ENCODE measurements around the gene HCN4. TPM values are rescaled to one million over a fixed set of nuclear protein-coding genes. Genes with fewer than 3 reads are reported as not detected.

HCN4 gene
- total RNA-seq, 6 donors from 2014 or later: under 0.01 to 0.69 (median 0.19) TPM

GRCh38 chr15:73389971-73390544 is 21.3 kb upstream of the HCN4 start:
- Histone ChIP-seq H3K9me3 (no peaks in the 10 kb centered on the region), H3K27ac (no peak overlapping the region), H3K27me3 (no peaks in the 10 kb centered on the region), H3K4me3 (no peak overlapping the region), H3K4me1 (no peaks in the 10 kb centered on the region), H3K36me3 (no peaks in the 10 kb centered on the region)
- no peak for DNase-seq
- no peak for TF ChIP-seq POLR2A (IDR thresholded peaks at IDR 0.05)
- 71 to 75% methylated on average over 2 of the region's 2 CpGs for WGBS, 2 donors
- no peak for ATAC-seq (ENCODE audit: low FRiP score in 2 of 2)

- ATAC-seq (ENCODE audit: low FRiP score in 2 of 2): no peak
- Histone ChIP-seq H3K9me3 (no peaks in the 10 kb centered on the region), H3K27me3 (no peaks in the 10 kb centered on the region), H3K36me3 (no peaks in the 10 kb centered on the region), H3K27ac (no peak overlapping the region), H3K4me1 (no peaks in the 10 kb centered on the region), H3K4me3 (no peak overlapping the region)
- no peak for DNase-seq
- 33 to 53% methylated on average over 2 of the region's 2 CpGs for WGBS, 2 donors
- no peak for TF ChIP-seq EP300 (IDR thresholded peaks at IDR 0.05)
- TF ChIP-seq POLR2A (IDR thresholded peaks at IDR 0.05): no peak
- TF ChIP-seq POLR2AphosphoS5 (IDR thresholded peaks at IDR 0.05): no peak
- TF ChIP-seq CTCF (IDR thresholded peaks at IDR 0.05): no peak
These were observed 20.8 kb upstream of the HCN4 start for GRCh38 chr15:73389539-73389938.

GRCh38 chr15:73388256-73388781 is 19.6 kb upstream of the HCN4 start:
- no peaks in the 10 kb centered on the region for H3K36me3 ChIP-seq
- H3K4me3 ChIP-seq: no peak overlapping the region
- H3K9me3 ChIP-seq: peaks cover 0 to under 1% (median 0%) of the 10 kb centered on the region in 4 donors
- H3K27me3 ChIP-seq: no peaks in the 10 kb centered on the region
- ATAC-seq (ENCODE audit: low FRiP score in 2 of 2) (no peak), DNase-seq (no peak)
- WGBS, 2 donors: 57 to 71% methylated on average over 7 of the region's 7 CpGs
- TF ChIP-seq CTCF (IDR thresholded peaks at IDR 0.05): no peak
- no peak for TF ChIP-seq EP300 (IDR thresholded peaks at IDR 0.05)
- TF ChIP-seq POLR2A (IDR thresholded peaks at IDR 0.05): no peak
- no peak for TF ChIP-seq POLR2AphosphoS5 (IDR thresholded peaks at IDR 0.05)
- no peak overlapping the region for H3K27ac ChIP-seq
- no peaks in the 10 kb centered on the region for H3K4me1 ChIP-seq

GRCh38 chr15:73387507-73388255 is 18.9 kb upstream of the HCN4 start:
- H3K36me3 ChIP-seq: no peaks in the 10 kb centered on the region
- TF ChIP-seq CTCF (IDR thresholded peaks at IDR 0.05) (no peak), POLR2A (IDR thresholded peaks at IDR 0.05) (no peak), POLR2AphosphoS5 (IDR thresholded peaks at IDR 0.05) (no peak), EP300 (IDR thresholded peaks at IDR 0.05) (no peak)
- no peaks in the 10 kb centered on the region for H3K27me3 ChIP-seq
- ATAC-seq (ENCODE audit: low FRiP score in 2 of 2) (no peak), DNase-seq (peak in 1 of 2 donors; percentile 37)
- peaks cover 0 to 3% (median 0%) of the 10 kb centered on the region in 4 donors for H3K9me3 ChIP-seq
- H3K27ac ChIP-seq: no peak overlapping the region
- H3K4me3 ChIP-seq: no peak overlapping the region
- WGBS, 2 donors: 71 to 76% methylated on average over 11 to 12 of the region's 12 CpGs
- H3K4me1 ChIP-seq: no peaks in the 10 kb centered on the region

GRCh38 chr15:73386886-73387506 is 18.2 kb upstream of the HCN4 start:
- Histone ChIP-seq H3K4me3 (no peak overlapping the region), H3K27me3 (no peaks in the 10 kb centered on the region), H3K9me3 (peaks cover 0 to 3% (median 0%) of the 10 kb centered on the region in 4 donors), H3K36me3 (no peaks in the 10 kb centered on the region), H3K27ac (no peak overlapping the region), H3K4me1 (no peaks in the 10 kb centered on the region)
- TF ChIP-seq POLR2AphosphoS5 (IDR thresholded peaks at IDR 0.05) (no peak), EP300 (IDR thresholded peaks at IDR 0.05) (no peak), POLR2A (IDR thresholded peaks at IDR 0.05) (no peak), CTCF (IDR thresholded peaks at IDR 0.05) (no peak)
- DNase-seq (no peak), ATAC-seq (ENCODE audit: low FRiP score in 2 of 2) (no peak)
- 57 to 59% methylated on average over 8 of the region's 8 CpGs for WGBS, 2 donors
